Smooth muscle cell of the brain vasculature (primary cell): ENCODE results near the gene TNS3.

ENCODE experiments used
- DNase-seq: peaks from one replicate; pipeline ENCODE4 v3.0.0-alpha.2; 2012; ENCODE audit warnings: low read depth, low spot score

TNS3 gene

GRCh38 chr7:47371317-47371716, 210.6 kb downstream of the TNS3 start:
- no peak for DNase-seq

- DNase-seq: no peak
These were observed 211.4 kb downstream of the TNS3 start for GRCh38 chr7:47370461-47371042.

GRCh38 chr7:47369736-47370135, 212.2 kb downstream of the TNS3 start:
- DNase-seq: no peak

GRCh38 chr7:47368190-47368812, 213.6 kb downstream of the TNS3 start:
- DNase-seq: no peak

- no peak for DNase-seq
These were observed 214.5 kb downstream of the TNS3 start for GRCh38 chr7:47367369-47367768.

GRCh38 chr7:47366960-47367359, 215.0 kb downstream of the TNS3 start:
- DNase-seq: no peak

- DNase-seq: no peak
These were observed 215.7 kb downstream of the TNS3 start for GRCh38 chr7:47366211-47366610.

GRCh38 chr7:47362984-47363383, 218.9 kb downstream of the TNS3 start:
- DNase-seq: no peak

- DNase-seq: no peak
These were observed 220.1 kb downstream of the TNS3 start for GRCh38 chr7:47361746-47362215.

- no peak for DNase-seq
These were observed 220.7 kb downstream of the TNS3 start for GRCh38 chr7:47361236-47361635.

- no peak for DNase-seq
These were observed 221.5 kb downstream of the TNS3 start for GRCh38 chr7:47360301-47360900.

GRCh38 chr7:47358944-47359588, 222.8 kb downstream of the TNS3 start:
- DNase-seq: no peak

GRCh38 chr7:47358357-47358756, 223.6 kb downstream of the TNS3 start:
- DNase-seq: no peak

- no peak for DNase-seq
These were observed 224.0 kb downstream of the TNS3 start for GRCh38 chr7:47357863-47358262.

GRCh38 chr7:47357361-47357760, 224.6 kb downstream of the TNS3 start:
- DNase-seq: no peak

GRCh38 chr7:47356261-47356660, 225.7 kb downstream of the TNS3 start:
- no peak for DNase-seq

- DNase-seq: no peak
These were observed 226.2 kb downstream of the TNS3 start for GRCh38 chr7:47355684-47356083.

- DNase-seq: no peak
These were observed 226.9 kb downstream of the TNS3 start for GRCh38 chr7:47354831-47355541.

- no peak for DNase-seq
These were observed 227.8 kb downstream of the TNS3 start for GRCh38 chr7:47354071-47354470.

- no peak for DNase-seq
These were observed 229.4 kb downstream of the TNS3 start for GRCh38 chr7:47352394-47352968.

- no peak for DNase-seq
These were observed 230.4 kb downstream of the TNS3 start for GRCh38 chr7:47351233-47352154.
